ENCODE measurements around the gene FAM53C. TPM values are rescaled to one million over a fixed set of nuclear protein-coding genes. Genes with fewer than 3 reads are reported as not detected.

The FAM53C gene
- polyA plus RNA-seq, 4 donors: 5.4 to 28.1 (median 8.5) TPM

GRCh38 chr5:138352722-138353559 lies 14.9 kb downstream of the FAM53C start:
- Histone ChIP-seq H3K27me3 (ENCODE audit: control insufficient read depth in 3 of 3, insufficient read depth in 3 of 3, low read length in 3 of 3) (no peaks in the 10 kb centered on the region), H3K9me3 (ENCODE audit: control insufficient read depth in 2 of 2, insufficient read depth in 1 of 2, low read depth in 1 of 2, low read length in 1 of 2) (peaks cover 0 to 6% of the 10 kb centered on the region in 2 donors), H3K27ac (ENCODE audit: low read depth in 1 of 3, low read length in 2 of 3) (peak overlapping the region; percentile 93 to 99 (median 97)), H3K4me3 (ENCODE audit: low read depth in 1 of 3, low read length in 3 of 3) (peak overlapping the region; percentile 98 to 99 (median 98)), H3K4me1 (ENCODE audit: control insufficient read depth in 3 of 3, insufficient read depth in 2 of 3, low read depth in 1 of 3, low read length in 2 of 3) (peaks cover 3 to 15% (median 3%) of the 10 kb centered on the region in 3 donors), H3K36me3 (ENCODE audit: control insufficient read depth in 3 of 3, insufficient read depth in 2 of 3, low read depth in 1 of 3, low read length in 3 of 3) (peaks cover 0 to 18% (median 4%) of the 10 kb centered on the region in 3 donors)
- 0 to 1% (median 0%) methylated on average over 41 to 88 of the region's 88 CpGs for WGBS, 3 donors
- FAIRE-seq: no peak
- peak; percentile 76 to 84 for DNase-seq

- FAIRE-seq: no peak
- H3K27me3 ChIP-seq (ENCODE audit: control insufficient read depth in 3 of 3, insufficient read depth in 3 of 3, low read length in 3 of 3): no peaks in the 10 kb centered on the region
- peaks cover 0 to 13% (median 0%) of the 10 kb centered on the region in 3 donors for H3K36me3 ChIP-seq (ENCODE audit: control insufficient read depth in 3 of 3, insufficient read depth in 2 of 3, low read depth in 1 of 3, low read length in 3 of 3)
- H3K27ac ChIP-seq (ENCODE audit: low read depth in 1 of 3, low read length in 2 of 3): peak overlapping the region; percentile 93 to 99 (median 97)
- H3K9me3 ChIP-seq (ENCODE audit: control insufficient read depth in 2 of 2, insufficient read depth in 1 of 2, low read depth in 1 of 2, low read length in 1 of 2): peaks cover 0 to 6% of the 10 kb centered on the region in 2 donors
- peak overlapping the region; percentile 98 to 99 (median 98) for H3K4me3 ChIP-seq (ENCODE audit: low read depth in 1 of 3, low read length in 3 of 3)
- peaks cover 3 to 15% (median 3%) of the 10 kb centered on the region in 3 donors for H3K4me1 ChIP-seq (ENCODE audit: control insufficient read depth in 3 of 3, insufficient read depth in 2 of 3, low read depth in 1 of 3, low read length in 2 of 3)
- 1% methylated on average over 11 of the region's 11 CpGs for WGBS, 3 donors
- no peak for DNase-seq
Observed at GRCh38 chr5:138353560-138354080, 15.6 kb downstream of the FAM53C start.

GRCh38 chr5:138354387-138354786 lies 16.3 kb downstream of the FAM53C start:
- H3K4me3 ChIP-seq (ENCODE audit: low read depth in 1 of 3, low read length in 3 of 3): peak overlapping the region in 2 of 3 donors; percentile 98 to 99
- WGBS, 3 donors: 7 to 19% (median 12%) methylated on average over 5 of the region's 5 CpGs

GRCh38 chr5:138354926-138355378 lies 16.9 kb downstream of the FAM53C start:
- Histone ChIP-seq H3K27me3 (ENCODE audit: control insufficient read depth in 3 of 3, insufficient read depth in 3 of 3, low read length in 3 of 3) (no peaks in the 10 kb centered on the region), H3K9me3 (ENCODE audit: control insufficient read depth in 2 of 2, insufficient read depth in 1 of 2, low read depth in 1 of 2, low read length in 1 of 2) (peaks cover 0 to 6% of the 10 kb centered on the region in 2 donors), H3K27ac (ENCODE audit: low read depth in 1 of 3, low read length in 2 of 3) (no peak overlapping the region), H3K4me3 (ENCODE audit: low read depth in 1 of 3, low read length in 3 of 3) (peak overlapping the region in 2 of 3 donors; percentile 98 to 99), H3K36me3 (ENCODE audit: control insufficient read depth in 3 of 3, insufficient read depth in 2 of 3, low read depth in 1 of 3, low read length in 3 of 3) (peaks cover 0 to 4% (median 0%) of the 10 kb centered on the region in 3 donors), H3K4me1 (ENCODE audit: control insufficient read depth in 3 of 3, insufficient read depth in 2 of 3, low read depth in 1 of 3, low read length in 2 of 3) (peaks cover 3 to 15% (median 5%) of the 10 kb centered on the region in 3 donors)
- 16 to 19% (median 17%) methylated on average over 6 of the region's 6 CpGs for WGBS, 3 donors
- DNase-seq: peak; percentile 54 to 59
- FAIRE-seq: no peak

More at GRCh38 chr5:138354387-138354786, 16.3 kb downstream of the FAM53C start:
- H3K36me3 ChIP-seq (ENCODE audit: control insufficient read depth in 3 of 3, insufficient read depth in 2 of 3, low read depth in 1 of 3, low read length in 3 of 3): peaks cover 0 to 8% (median 0%) of the 10 kb centered on the region in 3 donors
- no peaks in the 10 kb centered on the region for H3K27me3 ChIP-seq (ENCODE audit: control insufficient read depth in 3 of 3, insufficient read depth in 3 of 3, low read length in 3 of 3)
- FAIRE-seq (no peak), DNase-seq (no peak)
- H3K4me1 ChIP-seq (ENCODE audit: control insufficient read depth in 3 of 3, insufficient read depth in 2 of 3, low read depth in 1 of 3, low read length in 2 of 3): peaks cover 3 to 15% (median 3%) of the 10 kb centered on the region in 3 donors
- H3K9me3 ChIP-seq (ENCODE audit: control insufficient read depth in 2 of 2, insufficient read depth in 1 of 2, low read depth in 1 of 2, low read length in 1 of 2): peaks cover 0 to 6% of the 10 kb centered on the region in 2 donors
- H3K27ac ChIP-seq (ENCODE audit: low read depth in 1 of 3, low read length in 2 of 3): peak overlapping the region in 1 of 3 donors; percentile 99

- WGBS, 3 donors: 58 to 72% (median 65%) methylated on average over 3 of the region's 3 CpGs
- FAIRE-seq: no peak
- DNase-seq: no peak
Observed at GRCh38 chr5:138359621-138360020, 21.6 kb downstream of the FAM53C start.

GRCh38 chr5:138360941-138361452 lies 22.9 kb downstream of the FAM53C start:
- DNase-seq (no peak), FAIRE-seq (no peak)
- H3K27ac ChIP-seq (ENCODE audit: low read depth in 1 of 3, low read length in 2 of 3): no peak overlapping the region
- no peak overlapping the region for H3K4me3 ChIP-seq (ENCODE audit: low read depth in 1 of 3, low read length in 3 of 3)
- no peaks in the 10 kb centered on the region for H3K9me3 ChIP-seq (ENCODE audit: control insufficient read depth in 2 of 2, insufficient read depth in 1 of 2, low read depth in 1 of 2, low read length in 1 of 2)
- 88 to 100% (median 100%) methylated on average over 1 of the region's 1 CpG for WGBS, 3 donors
- H3K4me1 ChIP-seq (ENCODE audit: control insufficient read depth in 3 of 3, insufficient read depth in 2 of 3, low read depth in 1 of 3, low read length in 2 of 3): peaks cover 0 to 3% (median 0%) of the 10 kb centered on the region in 3 donors
- H3K27me3 ChIP-seq (ENCODE audit: control insufficient read depth in 3 of 3, insufficient read depth in 3 of 3, low read length in 3 of 3): no peaks in the 10 kb centered on the region
- H3K36me3 ChIP-seq (ENCODE audit: control insufficient read depth in 3 of 3, insufficient read depth in 2 of 3, low read depth in 1 of 3, low read length in 3 of 3): peaks cover 0 to 16% (median 0%) of the 10 kb centered on the region in 3 donors

More at GRCh38 chr5:138359621-138360020, 21.6 kb downstream of the FAM53C start:
- H3K4me1 ChIP-seq (ENCODE audit: control insufficient read depth in 3 of 3, insufficient read depth in 2 of 3, low read depth in 1 of 3, low read length in 2 of 3): peaks cover 0 to 11% (median 3%) of the 10 kb centered on the region in 3 donors
- H3K27me3 ChIP-seq (ENCODE audit: control insufficient read depth in 3 of 3, insufficient read depth in 3 of 3, low read length in 3 of 3): no peaks in the 10 kb centered on the region
- H3K27ac ChIP-seq (ENCODE audit: low read depth in 1 of 3, low read length in 2 of 3): no peak overlapping the region
- H3K36me3 ChIP-seq (ENCODE audit: control insufficient read depth in 3 of 3, insufficient read depth in 2 of 3, low read depth in 1 of 3, low read length in 3 of 3): peaks cover 0 to 14% (median 0%) of the 10 kb centered on the region in 3 donors
- no peaks in the 10 kb centered on the region for H3K9me3 ChIP-seq (ENCODE audit: control insufficient read depth in 2 of 2, insufficient read depth in 1 of 2, low read depth in 1 of 2, low read length in 1 of 2)
- no peak overlapping the region for H3K4me3 ChIP-seq (ENCODE audit: low read depth in 1 of 3, low read length in 3 of 3)

- DNase-seq: no peak
- FAIRE-seq: no peak
- no peak overlapping the region for H3K27ac ChIP-seq (ENCODE audit: low read depth in 1 of 3, low read length in 2 of 3)
- no peaks in the 10 kb centered on the region for H3K9me3 ChIP-seq (ENCODE audit: control insufficient read depth in 2 of 2, insufficient read depth in 1 of 2, low read depth in 1 of 2, low read length in 1 of 2)
- H3K4me3 ChIP-seq (ENCODE audit: low read depth in 1 of 3, low read length in 3 of 3): no peak overlapping the region
- peaks cover 0 to 8% (median 0%) of the 10 kb centered on the region in 3 donors for H3K4me1 ChIP-seq (ENCODE audit: control insufficient read depth in 3 of 3, insufficient read depth in 2 of 3, low read depth in 1 of 3, low read length in 2 of 3)
- peaks cover 0 to 12% (median 0%) of the 10 kb centered on the region in 3 donors for H3K36me3 ChIP-seq (ENCODE audit: control insufficient read depth in 3 of 3, insufficient read depth in 2 of 3, low read depth in 1 of 3, low read length in 3 of 3)
- 89 to 98% (median 98%) methylated on average over 1 of the region's 1 CpG for WGBS, 3 donors
- H3K27me3 ChIP-seq (ENCODE audit: control insufficient read depth in 3 of 3, insufficient read depth in 3 of 3, low read length in 3 of 3): no peaks in the 10 kb centered on the region
Observed at GRCh38 chr5:138364576-138364975, 26.5 kb downstream of the FAM53C start.
